HG03060 (cell line): ENCODE results near the gene FGF3.

ENCODE experiments used
- ATAC-seq: cut with Tn5 transposase; IDR thresholded peaks from one replicate; pipeline ENCODE4 v1.9.1; 2021; ENCODE audit warnings: low read depth, moderate number of reproducible peaks; ENCODE audit not compliant: unreplicated experiment

The FGF3 gene

DNA sequence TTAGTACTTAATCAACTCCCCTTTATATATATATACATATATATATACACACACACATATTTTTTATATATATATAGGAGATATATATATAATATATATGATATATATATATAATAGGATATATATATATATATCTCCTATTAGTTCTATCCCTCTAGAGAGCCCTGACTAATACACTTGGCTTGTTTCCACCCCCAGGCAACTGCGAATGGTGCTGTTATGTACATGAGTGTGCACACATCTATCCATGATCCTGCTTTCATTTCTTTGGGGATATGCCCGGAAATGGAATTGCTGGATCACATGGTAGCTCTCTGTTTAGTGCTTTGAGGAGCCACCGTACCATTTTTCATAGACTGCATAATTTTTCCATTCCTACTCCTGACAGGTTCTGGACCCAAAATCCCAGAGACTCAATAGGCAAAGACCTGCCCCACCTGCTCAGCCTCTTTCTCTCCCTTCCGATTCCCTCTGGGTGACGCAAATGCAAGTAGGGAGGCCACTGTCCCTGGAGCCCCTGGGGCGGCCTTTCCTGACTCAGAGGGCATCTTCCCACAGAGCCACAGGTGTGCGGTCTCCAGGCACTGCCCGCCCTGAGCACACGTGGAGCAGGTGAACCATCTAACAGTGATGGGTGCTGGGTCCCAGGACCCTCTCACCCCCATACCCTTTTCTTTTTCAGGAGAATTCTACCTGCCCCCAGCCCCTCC, 12.0 kb downstream of the FGF3 start:
- no peak for ATAC-seq

- ATAC-seq, result no peak
Measured at GRCh38 chr11:69804769-69805508, 14.3 kb downstream of the FGF3 start.

DNA sequence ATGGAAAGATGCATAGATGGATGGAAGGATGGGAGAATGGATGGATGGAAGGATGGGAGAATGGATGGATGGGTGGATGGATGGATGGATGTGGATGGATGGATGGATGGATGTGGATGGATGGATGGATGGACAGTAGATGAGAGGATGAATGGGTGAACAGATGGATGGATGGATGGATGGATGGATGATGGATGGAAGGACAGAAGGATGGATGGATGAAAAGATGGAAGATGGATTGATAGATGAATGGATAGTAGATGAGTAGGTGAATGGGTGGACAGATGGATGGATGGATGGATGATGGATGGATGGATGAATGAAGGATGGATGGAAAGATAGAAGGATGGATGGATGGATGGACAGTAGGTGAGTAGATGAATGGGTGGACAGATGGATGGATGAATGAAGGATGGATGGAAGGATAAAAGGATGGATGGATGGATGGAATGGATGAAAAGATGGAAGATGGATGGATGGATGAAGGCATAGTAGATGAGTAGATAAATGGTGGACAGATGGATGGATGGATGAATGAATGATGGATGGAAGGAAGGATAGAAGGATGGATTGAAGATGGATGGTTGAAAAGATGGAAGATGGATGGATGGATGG, 15.5 kb downstream of the FGF3 start:
- ATAC-seq, result no peak

- no peak for ATAC-seq
Measured at GRCh38 chr11:69803022-69803421, 16.2 kb downstream of the FGF3 start.

GRCh38 chr11:69802590-69802989, 16.6 kb downstream of the FGF3 start:
- ATAC-seq, result no peak

GRCh38 chr11:69801513-69802335, 17.5 kb downstream of the FGF3 start:
- no peak for ATAC-seq

DNA sequence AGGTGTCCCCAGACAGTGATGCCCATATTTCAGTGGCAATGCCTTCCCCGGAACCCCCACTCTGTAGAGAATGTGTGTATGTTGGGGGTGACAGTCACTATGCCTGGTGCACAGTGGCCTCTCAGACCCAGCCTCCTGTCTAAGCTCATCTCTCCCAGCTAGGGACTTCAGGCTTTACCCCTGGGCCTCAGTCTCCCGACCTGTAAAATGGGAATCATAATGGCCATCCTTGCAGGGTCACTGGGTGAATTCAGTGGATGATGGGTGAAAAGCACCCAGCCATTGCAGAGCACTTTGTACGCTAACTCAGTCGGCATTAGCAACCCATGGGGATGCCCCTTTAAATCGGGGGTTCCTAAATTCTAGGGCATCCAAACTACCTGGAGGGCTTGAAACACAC, 18.9 kb downstream of the FGF3 start:
- ATAC-seq, result no peak

DNA sequence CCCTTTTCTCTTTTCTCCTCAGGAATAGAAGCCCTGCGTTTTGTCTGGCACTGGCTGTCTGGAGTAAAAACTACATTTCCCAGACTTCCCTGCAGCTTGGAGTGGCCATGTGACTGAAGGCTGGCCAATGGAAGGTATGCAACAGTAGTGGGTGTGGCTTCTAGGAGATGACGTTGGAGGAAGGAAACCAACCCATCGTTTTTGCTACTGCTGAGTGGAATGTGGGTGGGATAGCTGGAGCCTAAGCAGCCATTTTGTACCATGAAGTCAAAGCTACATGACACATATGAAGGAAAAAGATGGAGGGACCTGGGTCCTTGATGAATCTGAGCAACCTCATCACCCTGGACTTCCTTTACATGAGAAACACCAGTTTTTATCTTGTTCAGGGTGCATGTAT, 19.6 kb downstream of the FGF3 start:
- ATAC-seq, result no peak

GRCh38 chr11:69799097-69799496, 20.1 kb downstream of the FGF3 start:
- no peak for ATAC-seq

DNA sequence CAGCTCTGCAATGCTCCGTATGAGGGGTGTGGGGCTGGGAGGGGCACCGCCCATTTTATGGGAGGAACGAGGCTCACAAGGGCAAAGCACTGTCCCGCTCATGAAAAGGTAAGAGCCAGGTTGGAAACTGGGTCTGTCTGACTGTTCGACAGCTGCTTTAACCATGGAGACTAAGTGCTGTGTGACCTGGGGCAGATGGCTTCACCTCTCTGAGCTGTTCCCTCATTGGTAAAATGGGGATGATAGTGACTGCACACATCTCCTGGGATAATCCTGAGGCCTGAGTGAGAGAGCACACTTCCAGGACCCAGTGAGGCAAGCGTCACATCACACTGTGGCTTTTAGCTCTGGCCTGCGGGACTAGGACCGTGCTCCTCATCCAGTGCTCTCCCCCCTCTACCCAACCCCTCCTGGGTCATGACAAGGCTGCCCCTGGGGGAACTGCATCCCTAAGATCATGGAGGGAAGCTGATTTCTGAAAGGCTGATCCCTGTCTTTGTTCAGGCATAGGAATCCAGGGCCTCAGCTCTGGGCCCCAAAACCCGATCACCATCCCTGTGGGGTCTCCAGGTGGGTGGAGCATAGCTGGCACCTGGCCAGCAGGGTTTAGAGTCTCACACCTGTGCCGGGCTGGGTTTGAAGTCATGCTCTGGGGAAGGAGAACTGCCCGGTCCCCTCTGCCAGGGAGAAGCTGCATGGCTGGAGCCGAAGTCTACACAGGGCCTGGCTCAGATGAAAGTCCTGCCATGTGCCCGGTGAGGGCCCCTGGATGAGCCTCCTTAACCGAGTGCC, 21.3 kb downstream of the FGF3 start:
- ATAC-seq, result no peak

- ATAC-seq, result no peak
Measured at GRCh38 chr11:69797156-69797555, 22.1 kb downstream of the FGF3 start.

DNA sequence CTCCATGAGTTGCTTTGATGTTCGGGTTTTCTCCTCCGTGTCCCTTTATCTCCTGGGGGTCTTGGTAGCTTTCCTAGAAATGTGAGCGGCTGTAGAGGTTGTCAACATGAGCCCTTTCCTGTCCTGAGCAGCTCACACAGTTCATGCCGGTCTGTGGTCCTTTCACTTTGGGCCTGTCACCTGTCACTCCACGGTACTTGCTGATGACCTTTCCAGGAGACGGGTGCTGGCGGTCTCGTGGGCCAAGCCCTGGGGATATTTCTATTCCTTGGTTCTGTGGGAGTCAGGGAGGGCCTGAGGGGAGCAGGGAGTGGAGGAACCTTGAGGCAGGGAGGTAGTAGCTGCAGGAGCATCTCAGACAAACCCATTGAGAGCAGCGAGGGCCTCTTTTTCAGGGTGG, 23.2 kb downstream of the FGF3 start:
- no peak for ATAC-seq

DNA sequence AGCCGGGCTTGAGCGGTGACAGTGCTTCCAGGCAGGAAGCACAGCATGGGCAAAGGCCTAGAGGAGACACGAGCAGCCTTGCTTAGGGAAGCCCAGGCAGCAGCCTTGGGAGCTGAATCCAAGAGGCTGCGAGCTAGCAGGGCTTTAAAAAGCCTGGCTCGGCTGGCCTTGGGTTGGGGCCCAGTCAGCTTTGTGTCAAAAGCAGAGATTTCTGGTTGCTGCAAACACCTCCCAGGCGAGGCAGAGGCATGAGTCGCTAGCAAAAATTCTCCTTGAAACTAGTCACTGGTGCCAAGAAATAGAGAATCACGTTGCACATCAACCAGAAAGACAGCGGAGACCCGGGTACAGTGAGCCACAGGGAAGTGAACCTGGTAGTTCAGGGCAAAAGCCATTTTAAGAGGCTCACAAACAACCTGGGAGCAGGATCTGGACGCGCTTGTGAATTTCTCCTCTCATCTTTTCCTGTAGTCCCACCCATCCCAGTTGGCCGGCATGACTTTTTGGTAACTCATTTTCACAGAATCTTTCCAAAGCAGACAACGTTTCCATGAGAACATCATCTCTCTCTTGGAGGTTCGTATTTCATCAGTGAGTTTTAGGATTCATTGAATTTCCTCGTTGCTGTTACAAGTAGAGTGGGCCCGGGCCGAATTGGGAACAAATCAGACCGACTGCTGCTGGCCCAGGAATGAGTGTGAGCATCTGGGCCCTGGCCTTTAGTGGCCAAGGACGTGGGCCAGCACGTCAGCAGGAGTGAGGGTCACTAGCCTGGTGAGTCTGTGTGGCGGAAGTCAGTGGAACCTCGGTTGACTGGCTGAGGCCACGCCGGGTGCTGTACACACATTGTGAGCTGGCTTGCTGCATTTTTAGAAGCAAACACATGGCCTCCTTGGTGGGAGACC, 27.7 kb downstream of the FGF3 start:
- ATAC-seq, result no peak

- ATAC-seq, result no peak
Measured at GRCh38 chr11:69788956-69789355, 30.3 kb downstream of the FGF3 start.

DNA sequence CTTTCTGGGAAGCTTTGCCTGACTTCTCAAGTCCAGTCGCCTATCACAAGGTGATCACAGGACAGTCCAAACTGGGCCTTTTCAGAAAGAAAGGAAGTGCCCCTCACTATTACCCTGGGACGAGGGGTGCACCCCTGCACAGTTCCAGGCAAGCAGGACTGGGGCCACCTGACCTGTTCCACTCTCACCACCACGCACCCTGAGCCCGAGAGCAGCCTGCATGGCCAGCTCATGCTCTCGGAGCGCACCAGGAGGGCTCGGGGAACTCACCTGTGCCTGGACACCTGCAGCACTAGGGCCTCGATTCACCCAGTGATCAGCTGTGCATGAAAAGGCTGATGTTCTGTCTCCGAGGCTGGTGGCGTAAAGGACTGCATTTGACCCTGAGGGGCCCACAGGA, 31.3 kb downstream of the FGF3 start:
- ATAC-seq, result no peak

GRCh38 chr11:69787457-69787856, 31.8 kb downstream of the FGF3 start:
- ATAC-seq, result no peak

DNA sequence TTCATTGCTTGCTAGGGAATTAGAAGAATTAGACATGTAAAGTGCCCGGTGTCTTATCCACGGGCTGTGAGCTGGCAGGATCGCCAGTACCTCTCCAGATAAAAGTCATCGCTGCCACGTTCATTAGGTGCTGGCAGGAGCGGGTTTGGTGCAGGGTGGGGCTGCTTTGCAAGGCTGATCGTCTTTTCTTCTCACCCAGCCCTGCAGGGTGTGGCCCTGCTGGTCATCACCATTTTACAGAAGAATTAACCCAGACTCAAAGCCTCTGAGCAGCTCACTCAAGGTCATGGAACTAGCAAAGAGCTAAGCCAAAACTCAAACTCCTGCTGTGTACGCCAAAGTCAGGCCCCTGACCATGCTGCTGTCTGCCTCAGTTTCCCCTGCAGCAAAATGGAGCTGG, 38.0 kb downstream of the FGF3 start:
- no peak for ATAC-seq

DNA sequence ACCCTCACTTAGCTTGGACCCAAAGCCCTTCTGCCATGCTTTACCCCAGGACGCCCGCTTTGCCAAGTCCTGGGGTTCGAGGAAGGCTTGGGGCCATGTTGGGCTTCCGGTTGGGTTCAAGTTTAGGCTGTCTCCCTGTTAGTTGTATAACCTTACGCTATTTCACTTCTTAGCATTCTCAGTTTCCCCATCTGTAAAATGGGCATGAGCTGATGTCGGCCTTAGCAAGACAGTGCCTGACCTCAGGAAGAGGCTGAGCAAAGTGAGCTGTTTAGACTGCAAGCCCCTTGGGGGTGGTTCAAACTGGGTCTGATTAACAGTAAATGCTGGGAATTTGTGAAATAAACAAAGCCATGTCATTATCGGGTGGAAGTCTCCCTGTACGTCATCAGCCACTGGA, 40.8 kb downstream of the FGF3 start:
- ATAC-seq, result no peak

DNA sequence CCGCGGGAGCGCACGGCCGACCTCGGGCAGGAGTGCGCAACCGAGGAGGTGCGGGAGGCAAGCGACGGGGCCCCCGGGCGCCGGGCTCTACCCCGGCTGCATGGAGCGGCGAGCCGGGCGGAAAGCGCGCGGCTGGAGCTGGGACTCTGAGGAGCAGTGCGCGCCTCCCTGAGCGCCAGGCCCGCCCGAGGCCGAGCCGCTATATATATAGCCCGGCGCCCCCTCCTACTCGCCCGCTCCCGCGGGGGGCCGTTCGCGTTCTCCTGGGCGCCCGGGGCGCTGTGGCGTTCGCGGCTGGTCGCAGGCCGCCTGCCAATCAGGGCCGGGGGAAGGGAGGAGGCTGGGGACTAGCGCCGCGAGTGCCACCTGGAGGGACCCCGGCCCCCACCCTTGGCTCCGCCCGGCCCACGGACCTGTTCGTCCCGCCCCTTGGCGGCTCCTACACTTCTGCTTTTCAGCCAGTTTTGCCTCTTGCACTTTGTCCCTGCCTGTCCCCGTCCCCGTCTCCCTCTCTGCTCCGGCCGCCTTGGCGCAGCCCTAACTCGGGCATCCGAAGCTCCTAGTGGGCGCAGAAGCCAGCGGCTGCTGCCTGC, 44.0 kb downstream of the FGF3 start, which contains the start of gene FGF4:
Gene FGF4, minus strand, starts transcription at position 179 of the 593 bp plus-strand sequence. CDS start 257 bp downstream, outside the sequence.
- no peak for ATAC-seq
